Mucosa of stomach (tissue), 1 donor: Measurements from ENCODE around the gene RPS19BP1.
"Not testable (repeated sequence)": the region's sequence is repeated elsewhere in the genome, so short reads cannot be mapped to it uniquely, and the experiment has no call there.

Experiments
- H3K27me3 ChIP-seq: one replicate; pipeline ENCODE4 v1.7.0; 2013; ENCODE audit warnings: mild to moderate bottlenecking, low read length; ENCODE audit not compliant: control insufficient read depth, insufficient read depth
- H3K36me3 ChIP-seq: one replicate; pipeline ENCODE4 v1.7.0; 2013; ENCODE audit warnings: low read length; ENCODE audit not compliant: control insufficient read depth, insufficient read depth
- H3K4me1 ChIP-seq: one replicate; pipeline ENCODE4 v1.7.0; 2013; ENCODE audit warnings: mild to moderate bottlenecking, low read length; ENCODE audit not compliant: control insufficient read depth, insufficient read depth
- H3K4me3 ChIP-seq: one replicate; pipeline ENCODE4 v1.7.0; 2013; ENCODE audit warnings: low read length
- H3K9ac ChIP-seq: one replicate; pipeline ENCODE4 v1.7.0; 2013; ENCODE audit warnings: mild to moderate bottlenecking, low read length, moderate library complexity
- H3K9me3 ChIP-seq: one replicate; pipeline ENCODE4 v1.7.0; 2013; ENCODE audit warnings: mild to moderate bottlenecking, low read length, moderate library complexity; ENCODE audit not compliant: control insufficient read depth
- donor health status: Pancreatic carcinoma.

Gene RPS19BP1

GRCh38 chr22:39524089-39524752, 8.3 kb downstream of the RPS19BP1 start:
- Histone ChIP-seq H3K4me1 (peaks cover 37% of the 10 kb centered on the region), H3K36me3 (peaks cover 20% of the 10 kb centered on the region), H3K4me3 (no peak overlapping the region)

GRCh38 chr22:39522567-39523300, 9.8 kb downstream of the RPS19BP1 start:
- H3K4me3 ChIP-seq: no peak overlapping the region
- H3K9me3 ChIP-seq: no peaks in the 10 kb centered on the region
- peak overlapping the region; percentile 99 for H3K9ac ChIP-seq
- H3K36me3 ChIP-seq: peaks cover 17% of the 10 kb centered on the region
- no peaks in the 10 kb centered on the region for H3K27me3 ChIP-seq
- peaks cover 32% of the 10 kb centered on the region for H3K4me1 ChIP-seq

More at GRCh38 chr22:39524089-39524752, 8.3 kb downstream of the RPS19BP1 start:
- Histone ChIP-seq H3K9me3 (no peaks in the 10 kb centered on the region), H3K9ac (no peak overlapping the region), H3K27me3 (no peaks in the 10 kb centered on the region)

- H3K9me3 ChIP-seq, H3K27me3 ChIP-seq: not testable (repeated sequence)
- peak overlapping the region; percentile 92 for H3K4me3 ChIP-seq
- peak overlapping the region; percentile 99 for H3K9ac ChIP-seq
- H3K4me1 ChIP-seq: peaks cover 26% of the 10 kb centered on the region
- peaks cover 17% of the 10 kb centered on the region for H3K36me3 ChIP-seq
Measured at GRCh38 chr22:39522091-39522490, 10.5 kb downstream of the RPS19BP1 start.

DNA sequence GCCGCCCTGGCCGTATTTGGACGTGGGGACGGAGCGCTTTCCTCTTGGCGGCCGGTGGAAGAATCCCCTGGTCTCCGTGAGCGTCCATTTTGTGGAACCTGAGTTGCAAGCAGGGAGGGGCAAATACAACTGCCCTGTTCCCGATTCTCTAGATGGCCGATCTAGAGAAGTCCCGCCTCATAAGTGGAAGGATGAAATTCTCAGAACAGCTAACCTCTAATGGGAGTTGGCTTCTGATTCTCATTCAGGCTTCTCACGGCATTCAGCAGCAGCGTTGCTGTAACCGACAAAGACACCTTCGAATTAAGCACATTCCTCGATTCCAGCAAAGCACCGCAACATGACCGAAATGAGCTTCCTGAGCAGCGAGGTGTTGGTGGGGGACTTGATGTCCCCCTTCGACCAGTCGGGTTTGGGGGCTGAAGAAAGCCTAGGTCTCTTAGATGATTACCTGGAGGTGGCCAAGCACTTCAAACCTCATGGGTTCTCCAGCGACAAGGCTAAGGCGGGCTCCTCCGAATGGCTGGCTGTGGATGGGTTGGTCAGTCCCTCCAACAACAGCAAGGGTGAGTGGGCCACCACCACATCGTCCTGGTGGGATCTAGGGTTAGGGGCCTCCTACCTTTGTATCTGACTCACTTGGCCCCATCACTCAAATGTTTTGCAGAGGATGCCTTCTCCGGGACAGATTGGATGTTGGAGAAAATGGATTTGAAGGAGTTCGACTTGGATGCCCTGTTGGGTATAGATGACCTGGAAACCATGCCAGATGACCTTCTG, 11.3 kb downstream of the RPS19BP1 start:
- H3K9ac ChIP-seq: peak overlapping the region; percentile 99
- peaks cover 17% of the 10 kb centered on the region for H3K36me3 ChIP-seq

GRCh38 chr22:39520226-39521105, 12.1 kb downstream of the RPS19BP1 start, which contains the start of gene ATF4:
TSS of gene ATF4 (plus strand) at chr22:39520562. CDS start at chr22:39521446, 884 bp downstream.
- peak within 1 kb of the TSS; percentile 99 for H3K9ac ChIP-seq
- no peaks in the 10 kb centered on the region for H3K27me3 ChIP-seq
- peak within 1 kb of the TSS; percentile 92 for H3K4me3 ChIP-seq
- no peaks in the 10 kb centered on the region for H3K9me3 ChIP-seq
- peaks cover 22% of the 10 kb centered on the region for H3K4me1 ChIP-seq
- H3K36me3 ChIP-seq: peaks cover 17% of the 10 kb centered on the region

More for the DNA sequence above, 11.3 kb downstream of the RPS19BP1 start:
- H3K9me3 ChIP-seq, H3K27me3 ChIP-seq: not testable (repeated sequence)
- H3K4me3 ChIP-seq: peak overlapping the region; percentile 92
- peaks cover 22% of the 10 kb centered on the region for H3K4me1 ChIP-seq

DNA sequence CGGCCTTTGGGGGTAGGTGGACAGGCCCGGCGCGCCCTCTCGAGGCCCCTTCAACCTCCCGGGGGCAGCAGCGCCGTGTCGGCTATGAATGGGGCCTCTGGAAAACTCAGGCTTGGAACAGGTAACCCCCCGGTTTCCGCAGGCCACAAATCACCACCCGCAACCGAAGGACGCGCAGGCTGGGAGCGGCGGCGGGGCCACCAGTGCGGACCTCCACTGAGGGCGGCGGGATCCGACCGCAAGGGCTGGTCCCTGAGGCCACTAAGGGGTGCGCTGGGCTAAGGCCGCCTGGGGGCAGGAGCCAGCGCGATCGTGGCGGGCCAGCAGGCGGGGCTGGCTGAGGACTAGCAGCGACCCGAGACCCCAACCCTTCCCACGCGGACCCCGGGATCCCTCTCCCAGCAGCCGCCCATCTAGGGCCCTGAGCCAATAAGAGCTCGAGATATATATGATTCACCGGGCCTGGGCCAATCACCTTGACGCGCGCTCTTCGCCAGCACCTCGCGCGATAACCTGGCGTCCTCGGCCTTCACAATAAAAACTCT, 12.8 kb downstream of the RPS19BP1 start:
- peaks cover 17% of the 10 kb centered on the region for H3K36me3 ChIP-seq
- H3K9ac ChIP-seq: peak overlapping the region; percentile 99
- no peaks in the 10 kb centered on the region for H3K27me3 ChIP-seq
- H3K9me3 ChIP-seq: no peaks in the 10 kb centered on the region
- peaks cover 22% of the 10 kb centered on the region for H3K4me1 ChIP-seq
- peak overlapping the region; percentile 92 for H3K4me3 ChIP-seq

GRCh38 chr22:39518996-39519680, 13.4 kb downstream of the RPS19BP1 start:
- Histone ChIP-seq H3K4me1 (peaks cover 20% of the 10 kb centered on the region), H3K9me3 (no peaks in the 10 kb centered on the region), H3K4me3 (peak overlapping the region; percentile 92), H3K9ac (peak overlapping the region; percentile 99), H3K36me3 (peaks cover 14% of the 10 kb centered on the region), H3K27me3 (no peaks in the 10 kb centered on the region)

DNA sequence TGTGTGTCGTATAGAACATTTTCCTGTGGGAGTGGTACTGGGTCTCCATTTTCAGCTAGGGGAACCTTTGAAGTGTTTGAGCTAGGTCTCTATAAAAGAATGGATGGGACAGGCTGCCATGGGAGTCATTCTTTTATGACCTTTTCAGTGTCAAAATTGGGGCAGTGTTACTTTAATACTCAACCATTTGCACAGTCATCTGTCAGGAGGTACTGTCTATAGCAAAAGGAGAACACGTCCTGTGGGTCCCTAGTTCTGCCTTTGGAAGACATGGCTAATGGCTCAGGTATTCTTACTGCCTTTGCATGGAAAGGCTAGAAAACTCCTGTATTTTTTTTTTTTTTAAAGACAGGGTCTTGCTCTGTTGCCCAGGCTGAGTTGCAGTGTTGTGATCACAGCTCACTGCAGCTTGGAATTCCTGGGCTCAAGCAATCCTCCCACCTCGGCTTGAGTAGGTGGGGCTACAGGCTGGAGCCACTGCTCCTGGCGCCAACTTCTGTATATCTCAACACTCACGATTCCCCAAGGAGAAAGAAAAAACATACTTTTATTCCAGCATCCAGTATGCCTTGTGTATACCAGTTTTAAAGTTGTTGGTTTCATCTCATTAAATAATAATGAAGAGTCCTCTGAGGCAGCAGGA, 14.3 kb downstream of the RPS19BP1 start:
- H3K9me3 ChIP-seq: no peaks in the 10 kb centered on the region
- H3K4me1 ChIP-seq: peaks cover 17% of the 10 kb centered on the region
- H3K4me3 ChIP-seq: no peak overlapping the region
- H3K9ac ChIP-seq: peak overlapping the region; percentile 99
- no peaks in the 10 kb centered on the region for H3K27me3 ChIP-seq
- peaks cover 17% of the 10 kb centered on the region for H3K36me3 ChIP-seq

- H3K27me3 ChIP-seq: no peaks in the 10 kb centered on the region
- H3K36me3 ChIP-seq: peaks cover 17% of the 10 kb centered on the region
- no peak overlapping the region for H3K9ac ChIP-seq
- H3K9me3 ChIP-seq: no peaks in the 10 kb centered on the region
- H3K4me1 ChIP-seq: peaks cover 17% of the 10 kb centered on the region
- H3K4me3 ChIP-seq: no peak overlapping the region
Measured at GRCh38 chr22:39517470-39517869, 15.1 kb downstream of the RPS19BP1 start.

DNA sequence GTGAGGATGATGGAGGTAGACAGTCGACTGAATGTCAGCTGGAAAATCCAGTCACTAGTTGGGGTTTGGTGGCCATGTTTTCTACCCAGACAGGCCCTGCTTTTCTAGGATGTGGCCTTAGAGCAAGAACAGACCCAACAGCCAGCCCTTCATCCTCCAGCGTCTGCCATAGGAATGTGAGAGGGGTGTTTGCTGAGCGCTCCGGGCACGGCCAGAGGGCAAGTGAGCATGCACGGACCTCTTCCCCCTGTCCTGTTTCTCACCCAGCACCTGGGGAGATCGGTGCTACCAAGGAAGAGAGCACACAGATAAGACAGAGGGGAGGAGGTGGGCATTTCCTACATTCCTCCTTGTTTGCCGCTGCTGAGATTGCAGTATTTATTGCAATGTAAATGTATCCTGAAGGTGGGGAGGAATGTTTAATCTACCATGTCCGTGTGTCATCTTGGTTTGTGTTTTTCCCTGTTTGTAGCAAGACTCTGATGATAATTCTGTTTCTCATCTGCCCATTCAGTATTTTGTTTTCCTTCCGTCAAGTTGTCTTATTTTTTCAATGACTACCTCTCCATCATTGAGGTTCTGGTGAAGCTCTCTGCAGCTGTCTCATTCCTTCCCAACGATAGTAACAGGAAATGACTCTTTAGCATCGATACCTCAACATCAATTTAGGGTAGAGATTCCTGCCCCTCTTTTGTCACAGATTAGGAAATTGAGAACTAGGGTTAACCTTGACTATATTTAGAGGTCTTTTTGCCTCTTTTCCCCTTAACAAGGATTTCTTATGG, 17.1 kb downstream of the RPS19BP1 start:
- Histone ChIP-seq H3K36me3 (peaks cover 6% of the 10 kb centered on the region), H3K9me3 (no peaks in the 10 kb centered on the region), H3K4me3 (no peak overlapping the region), H3K4me1 (peaks cover 12% of the 10 kb centered on the region), H3K9ac (no peak overlapping the region), H3K27me3 (no peaks in the 10 kb centered on the region)
